ENCODE data around the gene F3. TPM values are rescaled to one million over a fixed set of nuclear protein-coding genes. Genes with fewer than 3 reads are reported as not detected.
"Not testable (repeated sequence)": the region's sequence is repeated elsewhere in the genome, so short reads cannot be mapped to it uniquely, and the experiment has no call there.

Gene F3
- polyA plus RNA-seq, 2 of the 4 experiments (the other 2 are of a cell fraction) = 3.2 to 4.4 TPM

DNA sequence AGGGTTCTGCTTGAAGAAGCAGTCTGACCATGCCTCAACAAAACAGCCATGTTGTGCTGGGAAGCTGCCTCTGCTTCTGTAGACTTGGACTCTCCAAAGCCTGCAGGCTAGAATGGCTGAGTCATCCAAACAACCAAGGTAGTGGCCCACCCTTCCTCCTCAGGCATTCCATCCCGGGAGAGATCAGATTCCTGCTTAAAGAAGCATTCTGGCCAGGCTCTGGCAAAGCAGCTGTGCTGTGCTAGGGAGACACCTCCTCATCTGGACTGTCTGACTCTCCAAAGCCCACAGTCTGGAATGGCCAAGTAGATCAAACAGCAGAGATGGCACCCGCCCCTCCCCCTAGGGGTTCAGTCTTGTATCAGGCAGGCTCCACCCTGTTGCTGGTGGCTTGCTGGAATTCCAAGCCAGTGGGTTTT is 38.3 kb upstream of the F3 start:
- peak overlapping the region; percentile 67 for H3K4me2 ChIP-seq
- no peak overlapping the region for H3K4me3 ChIP-seq
- peak; percentile 68 for TF ChIP-seq NFE2L2 (conservative IDR thresholded peaks at IDR 0.05; ENCODE audit: low read length)
- peak; percentile 95 for TF ChIP-seq MAFK (IDR thresholded peaks at IDR 0.05; ENCODE audit: partially characterized antibody)
- no peak for TF ChIP-seq ZFP36 (IDR thresholded peaks at IDR 0.05; ENCODE audit: borderline replicate concordance, partially characterized antibody)
- no peak for TF ChIP-seq GATA3 (IDR thresholded peaks at IDR 0.05; ENCODE audit: borderline replicate concordance)
- no peak for TF ChIP-seq NR3C1 (IDR thresholded peaks at IDR 0.05)
- no peak for TF ChIP-seq HEYL (CRISPR knock-in tag; IDR thresholded peaks at IDR 0.05)
- no peak for TF ChIP-seq ESRRA (IDR thresholded peaks at IDR 0.05; ENCODE audit: borderline replicate concordance, low read length)
- TF ChIP-seq FOSL2 (IDR thresholded peaks at IDR 0.05) = no peak
- TF ChIP-seq FOSL2 (CRISPR knock-in tag; IDR thresholded peaks at IDR 0.05) = peak; percentile 70
- no peak for TF ChIP-seq SMC3 (IDR thresholded peaks at IDR 0.05)
- TF ChIP-seq HOXB13 (CRISPR knock-in tag; IDR thresholded peaks at IDR 0.05; ENCODE audit: low read depth) = no peak
- TF ChIP-seq, protein P1, sequence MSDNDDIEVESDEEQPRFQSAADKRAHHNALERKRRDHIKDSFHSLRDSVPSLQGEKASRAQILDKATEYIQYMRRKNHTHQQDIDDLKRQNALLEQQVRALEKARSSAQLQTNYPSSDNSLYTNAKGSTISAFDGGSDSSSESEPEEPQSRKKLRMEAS (IDR thresholded peaks at IDR 0.05) = 0 out of 2 replicates have a peak, but pooled peaks have one; percentile 25
- ChIA-PET CTCF (interaction anchor here (2.0 kb wide), 1 partner anchor 20 kb away, joined by 6 read pairs; no protein-coding TSS in a partner anchor), POLR2A (interaction anchor here (2.1 kb wide), 1 partner anchor 37 kb away, joined by 9 read pairs; the partner anchor contains the start of gene F3)
- ATAC-seq (peak; percentile 98 to 99), FAIRE-seq (peak; percentile 23), DNase-seq (ENCODE audit: low read depth in 1 of 2, low spot score in 1 of 2) (peak; percentile 55 to 83)
- H3K27ac ChIP-seq = peak overlapping the region; percentile 85
- H3K4me1 ChIP-seq = peaks cover 22% of the 10 kb centered on the region
- H3K9me3 ChIP-seq = peaks cover 2% of the 10 kb centered on the region; the same call in 1 of the 3 replicates
- WGBS (ENCODE audit: missing lambda C conversion rate) = no CpG with 5 or more reads among the region's 2 CpGs

DNA sequence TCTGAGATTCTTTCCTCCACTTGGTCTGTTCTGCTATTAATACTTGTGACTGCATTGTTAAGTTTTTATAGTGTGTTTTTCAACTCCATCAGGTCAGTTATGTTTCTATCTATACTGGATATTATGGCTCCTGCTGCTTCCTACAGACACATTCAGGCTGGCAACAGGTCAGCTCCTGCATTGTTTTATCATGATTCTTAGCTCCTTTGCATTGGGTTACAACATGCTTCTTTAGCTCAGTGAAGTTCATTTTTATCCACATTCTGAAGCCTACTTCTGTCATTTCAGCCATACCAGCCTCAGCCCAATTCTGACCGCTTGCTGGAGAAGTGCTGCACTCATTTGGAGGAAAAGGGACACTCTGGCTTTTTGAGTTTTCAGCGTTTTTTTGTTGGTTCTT is 37.3 kb upstream of the F3 start:
- TF ChIP-seq ESRRA (IDR thresholded peaks at IDR 0.05; ENCODE audit: borderline replicate concordance, low read length) (no peak), CHD2 (IDR thresholded peaks at IDR 0.05; ENCODE audit: low read length, partially characterized antibody) (no peak), CBX2 (IDR thresholded peaks at IDR 0.05; ENCODE audit: borderline replicate concordance, low read depth) (no peak), NFE2L2 (conservative IDR thresholded peaks at IDR 0.05; ENCODE audit: low read length) (no peak), KDM1A (IDR thresholded peaks at IDR 0.05; ENCODE audit: low read depth) (no peak), RCOR1 (IDR thresholded peaks at IDR 0.05; ENCODE audit: low read depth, low read length) (no peak)
- FAIRE-seq = no peak
- peak overlapping the region; percentile 85; a peak in 5 of 6 replicates for H3K27ac ChIP-seq
- ChIA-PET CTCF (no interaction called here), POLR2A (no interaction called here)
- WGBS (ENCODE audit: missing lambda C conversion rate) = 57% methylated on average over 2 of the region's 2 CpGs
- H3K4me2 ChIP-seq = 0 out of 3 replicates have a peak overlapping the region, but pooled peaks have one; percentile 67
- no peak for DNase-seq (ENCODE audit: low read depth in 1 of 2, low spot score in 1 of 2)
- peaks cover 22% of the 10 kb centered on the region for H3K4me1 ChIP-seq
- no peak overlapping the region for H3K4me3 ChIP-seq
- peaks cover 2% of the 10 kb centered on the region; the same call in 1 of the 3 replicates for H3K9me3 ChIP-seq
- ATAC-seq = no peak

DNA sequence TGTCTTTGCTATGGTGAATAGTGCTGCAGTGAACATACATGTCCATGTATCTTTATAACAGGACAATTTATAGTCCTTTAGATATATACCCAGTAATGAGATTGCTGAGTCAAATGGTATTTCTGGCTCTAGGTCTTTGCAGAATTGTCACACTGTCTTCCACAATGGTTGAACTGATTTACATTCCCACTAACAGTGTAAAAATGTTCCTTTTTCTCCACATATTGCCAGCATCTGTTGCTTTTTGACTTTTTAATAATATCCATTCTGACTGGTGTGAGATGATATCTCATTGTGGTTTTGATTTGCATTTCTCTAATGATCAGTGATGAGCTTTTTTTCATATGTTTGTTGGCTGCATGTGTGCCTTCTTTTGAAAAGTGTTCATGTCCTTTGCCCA is 32.4 kb upstream of the F3 start:
- POLR2A ChIA-PET; H3K4me2 ChIP-seq; FAIRE-seq; H3K4me3 ChIP-seq; CTCF ChIA-PET; H3K9me3 ChIP-seq; H3K27ac ChIP-seq; DNase-seq (ENCODE audit: low read depth in 1 of 2, low spot score in 1 of 2); ATAC-seq; H3K4me1 ChIP-seq: not testable (repeated sequence)

DNA sequence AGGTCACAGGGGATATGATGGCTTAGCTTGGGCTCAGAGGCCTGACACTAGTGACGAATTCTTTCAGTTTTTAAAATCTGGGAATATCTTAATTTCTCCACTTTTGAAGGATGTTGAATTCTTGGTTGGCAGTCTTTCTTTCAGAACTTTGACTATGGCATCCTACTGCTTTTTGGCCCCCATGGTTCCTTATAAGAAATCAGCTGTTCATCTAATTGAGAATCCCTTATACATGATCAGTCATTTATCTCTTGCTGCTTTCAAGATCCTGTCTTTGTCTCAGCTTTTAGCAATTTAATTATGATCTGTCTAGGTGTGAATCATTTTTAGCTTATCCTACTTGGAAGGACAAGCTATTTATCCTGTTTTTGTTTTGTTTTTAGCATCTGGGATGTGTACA is 31.2 kb upstream of the F3 start:
- Histone ChIP-seq H3K4me1 (no peaks in the 10 kb centered on the region), H3K27ac (no peak overlapping the region), H3K4me2 (no peak overlapping the region), H3K4me3 (no peak overlapping the region), H3K9me3 (peaks cover 4% of the 10 kb centered on the region; the same call in 1 of the 3 replicates)
- ATAC-seq (no peak), DNase-seq (ENCODE audit: low read depth in 1 of 2, low spot score in 1 of 2) (no peak), FAIRE-seq (no peak)
- ChIA-PET POLR2A (no interaction called here), CTCF (interaction anchor here (0.6 to 1.1 kb wide), 3 partner anchors 11 to 59 kb away, joined by 3 read pairs; no protein-coding TSS in a partner anchor)
- no peak for TF ChIP-seq NR3C1 (IDR thresholded peaks at IDR 0.05)
- WGBS (ENCODE audit: missing lambda C conversion rate) = 76% methylated on average over 1 of the region's 1 CpG

DNA sequence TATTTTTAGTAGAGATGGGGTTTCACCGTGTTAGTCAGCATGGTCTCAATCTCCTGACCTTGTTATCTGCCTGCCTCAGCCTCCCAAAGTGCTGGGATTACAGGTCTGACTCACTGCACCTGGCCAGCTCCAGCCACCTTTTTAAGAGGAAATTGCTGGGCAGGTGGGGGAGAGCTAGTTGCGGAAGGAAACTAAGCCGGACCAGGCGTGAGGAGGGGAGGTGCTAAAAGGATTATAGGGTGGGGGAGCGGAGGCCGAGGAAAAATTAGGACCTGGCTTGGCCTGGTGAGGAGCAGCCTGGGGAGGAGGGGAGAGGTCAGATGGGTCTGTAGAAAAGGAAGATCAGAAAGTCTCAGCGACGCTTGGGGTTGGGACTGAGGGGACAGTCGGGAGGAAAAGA is 29.4 kb upstream of the F3 start:
- FAIRE-seq; ATAC-seq; DNase-seq (ENCODE audit: low read depth in 1 of 2, low spot score in 1 of 2); H3K4me1 ChIP-seq; H3K4me3 ChIP-seq; CTCF ChIA-PET; POLR2A ChIA-PET; H3K27ac ChIP-seq; H3K9me3 ChIP-seq; H3K4me2 ChIP-seq: not testable (repeated sequence)
- WGBS (ENCODE audit: missing lambda C conversion rate) = 85% methylated on average over 8 of the region's 9 CpGs

DNA sequence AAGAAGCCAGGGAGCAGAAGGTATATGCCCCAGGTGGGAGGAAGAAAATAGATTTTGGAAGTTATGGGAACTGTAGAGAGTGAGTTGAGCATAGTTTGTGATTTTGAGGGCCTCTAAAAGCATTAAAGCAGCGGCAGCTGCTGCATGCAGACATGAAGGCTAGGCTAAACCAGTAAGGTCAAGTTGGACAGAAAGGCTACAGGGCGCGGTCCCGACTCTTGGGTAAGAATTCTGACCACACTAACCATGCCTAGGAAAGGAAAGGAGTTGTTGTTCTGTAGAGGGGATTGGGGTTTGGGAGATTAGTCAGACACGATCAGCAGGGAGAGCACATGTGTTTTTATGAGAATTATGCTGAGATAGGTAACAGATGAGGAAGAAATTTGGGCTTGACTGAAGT is 27.2 kb upstream of the F3 start:
- POLR2A ChIA-PET; H3K4me2 ChIP-seq; H3K9me3 ChIP-seq; DNase-seq (ENCODE audit: low read depth in 1 of 2, low spot score in 1 of 2); FAIRE-seq; H3K4me3 ChIP-seq; H3K27ac ChIP-seq; ATAC-seq; CTCF ChIA-PET; H3K4me1 ChIP-seq: not testable (repeated sequence)
- 52% methylated on average over 5 of the region's 5 CpGs for WGBS (ENCODE audit: missing lambda C conversion rate)

DNA sequence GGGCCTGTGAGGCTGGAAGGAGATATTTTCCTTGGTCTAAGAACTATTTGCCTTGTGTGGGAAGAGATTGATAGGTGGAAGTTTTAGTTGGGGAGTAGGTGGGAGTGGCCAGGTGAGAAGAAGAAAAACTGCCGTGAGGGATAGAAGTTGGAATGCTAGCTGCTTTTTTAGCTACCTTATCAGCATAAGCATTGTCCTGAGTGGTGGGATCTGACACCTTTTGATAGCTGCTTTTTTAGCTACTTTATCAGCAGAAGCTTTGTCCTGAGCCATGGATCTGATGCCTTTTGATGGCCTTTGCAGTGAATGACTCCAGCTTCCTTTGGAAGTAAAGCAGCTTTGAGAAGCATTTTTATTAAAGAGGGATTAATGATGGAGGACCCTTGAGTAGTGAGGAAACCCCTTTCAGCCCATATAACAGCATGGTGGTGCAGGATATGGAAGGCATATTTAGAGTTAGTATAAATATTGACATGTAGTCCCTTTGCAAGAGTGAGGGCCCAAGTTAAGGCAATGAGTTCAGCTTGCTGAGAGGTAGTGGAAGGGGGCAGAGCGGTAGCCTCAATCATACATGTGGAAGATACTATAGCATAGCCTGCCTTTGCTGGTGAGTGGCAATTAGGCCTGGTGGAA is 26.5 kb upstream of the F3 start:
- DNase-seq (ENCODE audit: low read depth in 1 of 2, low spot score in 1 of 2); H3K4me1 ChIP-seq; H3K9me3 ChIP-seq; ATAC-seq; H3K4me2 ChIP-seq; H3K27ac ChIP-seq; FAIRE-seq; CTCF ChIA-PET; H3K4me3 ChIP-seq; POLR2A ChIA-PET: not testable (repeated sequence)
- WGBS (ENCODE audit: missing lambda C conversion rate) = 87% methylated on average over 2 of the region's 2 CpGs

DNA sequence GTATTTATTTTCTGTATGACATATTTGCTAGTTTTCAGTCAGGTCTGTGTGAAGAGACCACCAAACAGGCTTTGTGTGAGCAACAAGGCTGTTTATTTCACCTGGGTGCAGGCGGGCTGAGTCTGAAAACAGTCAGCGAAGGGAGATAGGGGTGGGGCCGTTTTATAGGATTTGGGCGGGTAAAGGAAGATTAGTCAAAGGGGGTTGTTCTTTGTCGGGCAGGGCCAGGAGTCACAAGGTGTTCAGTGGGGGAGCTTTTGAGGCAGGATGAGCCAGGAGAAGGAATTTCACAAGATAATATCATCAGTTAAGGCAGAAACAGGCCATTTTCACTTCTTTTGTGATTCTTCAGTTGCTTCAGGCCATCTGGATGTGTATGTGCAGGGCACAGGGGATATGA is 24.9 kb upstream of the F3 start:
- POLR2A ChIA-PET; FAIRE-seq; ATAC-seq; H3K4me3 ChIP-seq; H3K9me3 ChIP-seq; H3K27ac ChIP-seq; DNase-seq (ENCODE audit: low read depth in 1 of 2, low spot score in 1 of 2); CTCF ChIA-PET: not testable (repeated sequence)
- H3K4me1 ChIP-seq = peaks cover 10% of the 10 kb centered on the region
- H3K4me2 ChIP-seq = peak overlapping the region; percentile 18; the same call in 1 of the 3 replicates
- WGBS (ENCODE audit: missing lambda C conversion rate) = 41% methylated on average over 5 of the region's 5 CpGs
